HepG2 (cell line): ENCODE measurements around the gene SORBS2. TPM values are rescaled to one million over a fixed set of nuclear protein-coding genes. Genes with fewer than 3 reads are reported as not detected.

Experiments
- ATAC-seq: fragments of 200-7000 bp; cut with Tn5 transposase; 3 replicates; pipeline ENCODE4 v1.9.1; 2020; ENCODE audit warnings: mild to moderate bottlenecking, moderate library complexity
- BruUV-seq: library from RNA; stranded (reverse); fragments of 400-500 nt; replicated peaks from 2 replicates; lab custom pipeline; 2021; lab: Mats Ljungman, UMichigan
- CTCF ChIA-PET: fragments of 300-600 bp; formaldehyde crosslinking; extraction: SDS; loops from one replicate; lab custom pipeline; 2021; ENCODE audit warnings: low total read pairs, inconsistent platforms, low intra/inter-chr PET ratio; lab: Yijun Ruan, JAX
- POLR2A ChIA-PET: fragments of 350-600 bp; sonication (Branson Sonifier 250); formaldehyde crosslinking; loops from one replicate; lab custom pipeline; 2020; ENCODE audit warnings: antibody characterized with exemption, inconsistent platforms; lab: Yijun Ruan, JAX
- DNase-seq: peaks from one replicate; pipeline ENCODE4 v3.0.0-alpha.2; 2015; ENCODE audit warnings: low spot score
- FAIRE-seq: peaks from 3 replicates; lab custom pipeline; 2011; peaks lifted over from hg19 to GRCh38; lab: Jason Lieb, UNC
- H2AFZ ChIP-seq: one replicate; pipeline ENCODE4 v1.6.1; 2011; ENCODE audit warnings: low read length, inconsistent platforms
- H3K27ac ChIP-seq: fragments of 300-600 bp; 3 replicates; pipeline ENCODE4 v1.8.0; 2011; ENCODE audit warnings: mixed run types, mild to moderate bottlenecking, mixed read lengths, low read length, inconsistent platforms; ENCODE audit not compliant: insufficient read depth; ENCODE audit errors: extremely low read length
- H3K27me3 ChIP-seq, 2 experiments: fragments of 200-600 bp in 1 of 2; 2 replicates in 1 of 2; 3 replicates in 1 of 2; pipeline versions ENCODE4 v1.6.0 to v1.8.0; 2011; ENCODE audit warnings: low read length in 2 of 2, mild to moderate bottlenecking in 2 of 2, moderate library complexity in 2 of 2, inconsistent platforms in 1 of 2; ENCODE audit not compliant: insufficient read depth in 2 of 2, control insufficient read depth in 1 of 2
- H3K36me3 ChIP-seq, 2 experiments: fragments of 200-600 bp in 1 of 2; replicated peaks in 1 of 2; 2 replicates in 1 of 2; 3 replicates in 1 of 2; pipeline versions ENCODE4 v1.5.1 to v1.8.0; 2011; ENCODE audit warnings: low read length in 2 of 2, inconsistent platforms in 1 of 2; ENCODE audit not compliant: insufficient read depth in 2 of 2, control insufficient read depth in 1 of 2
- H3K4me1 ChIP-seq: 2 replicates; pipeline ENCODE4 v1.5.1; 2012; ENCODE audit warnings: low read length, inconsistent platforms; ENCODE audit not compliant: insufficient read depth
- H3K4me2 ChIP-seq: 2 replicates; pipeline ENCODE4 v1.6.0; 2011; ENCODE audit warnings: low read depth, low read length, inconsistent platforms
- H3K4me3 ChIP-seq, 3 experiments: fragments of 200-600 bp in 1 of 3; sonication (generic), shearing (Covaris generic) in 1 of 3; replicated peaks in 1 of 3; 2 replicates each; pipeline ENCODE4 v1.5.1; 2011 to 2016; ENCODE audit warnings: low read length in 3 of 3, inconsistent platforms in 2 of 3, low read depth in 2 of 3, mild to moderate bottlenecking in 2 of 3, control low read depth in 1 of 3, mixed read lengths in 1 of 3; ENCODE audit not compliant: insufficient read depth in 1 of 3
- H3K79me2 ChIP-seq: one replicate; pipeline ENCODE4 v1.6.1; 2011; ENCODE audit warnings: low read length, inconsistent platforms; ENCODE audit not compliant: insufficient read depth
- H3K9ac ChIP-seq: 2 replicates; pipeline ENCODE4 v1.6.0; 2011; ENCODE audit warnings: mild to moderate bottlenecking, low read depth, low read length, inconsistent platforms; ENCODE audit not compliant: insufficient read depth
- H3K9me3 ChIP-seq: 2 replicates; pipeline ENCODE4 v1.5.1; 2012; ENCODE audit warnings: mild to moderate bottlenecking, low read length
- H4K20me1 ChIP-seq: 2 replicates; pipeline ENCODE4 v1.6.0; 2011; ENCODE audit warnings: inconsistent platforms, mild to moderate bottlenecking, low read length, moderate library complexity; ENCODE audit not compliant: insufficient read depth
- DNMT3B ChIP-seq: conservative IDR thresholded peaks from 2 replicates; pipeline ENCODE4 v1.6.1; 2016; ENCODE audit warnings: missing biosample characterization, control low read depth
- DR1 ChIP-seq: sonication (generic); formaldehyde crosslinking; IDR thresholded peaks from 2 replicates; pipeline ENCODE4 v1.8.0; 2021; ENCODE audit warnings: mild to moderate bottlenecking, missing genetic modification reagents, inconsistent platforms
- HDAC6 ChIP-seq: fragments of 200-600 bp; sonication (generic); IDR thresholded peaks from 2 replicates; pipeline ENCODE4 v1.7.0; 2017; ENCODE audit warnings: mild to moderate bottlenecking, antibody characterized with exemption, low read length, low read depth
- MAZ ChIP-seq, 2 experiments: sonication (generic) in 1 of 2; formaldehyde crosslinking in 1 of 2; IDR thresholded peaks; 2 replicates each; pipeline versions ENCODE4 v1.5.0 to v1.6.1; 2012 to 2020; ENCODE audit warnings: low read depth in 2 of 2, mild to moderate bottlenecking in 2 of 2, borderline replicate concordance in 1 of 2, improper control_type of control experiment in 1 of 2, low read length in 1 of 2, missing genetic modification reagents in 1 of 2, moderate library complexity in 1 of 2
- SRSF4 ChIP-seq: fragments of 200-400 bp; formaldehyde crosslinking; IDR thresholded peaks from one replicate; pipeline ENCODE4 v1.6.1; 2018; ENCODE audit warnings: mild to moderate bottlenecking, low read depth, low read length, moderate library complexity; ENCODE audit not compliant: poor library complexity, severe bottlenecking
- ZNF775 ChIP-seq: sonication (generic); formaldehyde crosslinking; IDR thresholded peaks from 2 replicates; pipeline ENCODE4 v1.4.0; 2020; ENCODE audit warnings: missing genetic modification reagents, mild to moderate bottlenecking, moderate library complexity, borderline replicate concordance
- WGBS: methylation state at CpG from one replicate; pipeline ENCODE4 v1.1.6; 2017; ENCODE audit warnings: low lambda C conversion rate; 5-methylcytosine and 5-hydroxymethylcytosine counted together
- in situ Hi-C: cut with HindIII; loops from 2 replicates; pipeline ENCODE4 v1.10.0; 2017; ENCODE audit warnings: low pct_unique_long_range_greater_than_20kb; ENCODE audit not compliant: extremely low pct_ligation_motif_present
- intact Hi-C: fragments of 100-400 bp; cut with micrococcal nuclease; formaldehyde crosslinking; loops from one replicate; pipeline ENCODE4 v1.10.0; 2022; ENCODE audit not compliant: unreplicated experiment
- polyA plus RNA-seq, 8 experiments: library from polyadenylated mRNA; depleted of rRNA in 3 of 8; stranded (reverse) in 7 of 8; unstranded in 1 of 8; fragments of >200 nt; fragmentation: Illumina TruSeq in 4 of 8; extraction: Trizol in 4 of 8; gene quantifications; 2 replicates each; pipeline versions ENCODE4 v1.2.1 to v1.2.3, GENCODE V29; 2011 to 2016; ENCODE audit warnings: low read depth in 4 of 8, missing spikeins in 1 of 8, mixed read lengths in 1 of 8; ENCODE audit not compliant: insufficient read depth in 1 of 8
- total RNA-seq, 5 experiments: library from RNA; depleted of rRNA; stranded (reverse); fragments of >200 nt; fragmentation: Illumina TruSeq; extraction: Trizol; gene quantifications; 2 replicates each; pipeline ENCODE4 v1.2.3, GENCODE V29; 2016; ENCODE audit warnings: low read depth in 1 of 5
- TF ChIP-seq, protein P1 (sequence below): sonication (generic); formaldehyde crosslinking; IDR thresholded peaks from 2 replicates; pipeline ENCODE4 v1.4.0; 2020; ENCODE audit warnings: missing genetic modification reagents, borderline replicate concordance
- TF ChIP-seq, protein P2 (sequence below): sonication (generic); formaldehyde crosslinking; IDR thresholded peaks from 2 replicates; pipeline ENCODE4 v1.4.0; 2020; ENCODE audit warnings: missing genetic modification reagents
- TF ChIP-seq, protein P3 (sequence below): sonication (generic); formaldehyde crosslinking; IDR thresholded peaks from 2 replicates; pipeline ENCODE4 v1.8.1; 2022; ENCODE audit warnings: low read depth, mild to moderate bottlenecking, missing genetic modification reagents
- TF ChIP-seq, protein P4 (sequence below): sonication (generic); formaldehyde crosslinking; IDR thresholded peaks from 2 replicates; pipeline ENCODE4 v1.5.1; 2020; ENCODE audit warnings: mild to moderate bottlenecking, missing genetic modification reagents, borderline replicate concordance
- TF ChIP-seq, protein P5 (sequence below): sonication (generic); formaldehyde crosslinking; IDR thresholded peaks from 2 replicates; pipeline ENCODE4 v1.8.0; 2022; ENCODE audit warnings: missing genetic modification reagents, mild to moderate bottlenecking, borderline replicate concordance

SORBS2 gene
- total and polyA plus RNA-seq, 2 of the 13 experiments (the other 11 are each of a cell fraction or from before 2014, with no cell fraction given) = 25.0 to 80.5 TPM

DNA sequence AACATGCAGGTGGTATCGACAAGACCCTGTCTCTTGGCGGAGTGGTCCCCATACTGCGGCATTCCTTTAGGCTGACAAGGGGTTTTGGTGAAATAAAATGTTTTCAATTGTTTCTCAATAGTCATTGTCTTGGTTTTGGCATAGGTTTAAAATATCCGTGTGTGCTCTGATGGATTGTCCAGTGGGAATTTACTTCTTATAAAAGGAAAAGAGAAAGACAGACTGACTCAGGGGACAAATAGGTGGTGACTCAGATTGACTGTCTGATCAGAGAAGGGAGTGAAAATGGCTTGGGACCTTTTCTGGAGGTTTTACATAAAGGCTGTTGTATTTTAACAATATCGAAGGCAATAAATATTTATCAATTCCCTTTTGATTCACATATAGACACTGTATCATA, 129.8 kb downstream of the SORBS2 start (continued):
- TF ChIP-seq, protein P1, sequence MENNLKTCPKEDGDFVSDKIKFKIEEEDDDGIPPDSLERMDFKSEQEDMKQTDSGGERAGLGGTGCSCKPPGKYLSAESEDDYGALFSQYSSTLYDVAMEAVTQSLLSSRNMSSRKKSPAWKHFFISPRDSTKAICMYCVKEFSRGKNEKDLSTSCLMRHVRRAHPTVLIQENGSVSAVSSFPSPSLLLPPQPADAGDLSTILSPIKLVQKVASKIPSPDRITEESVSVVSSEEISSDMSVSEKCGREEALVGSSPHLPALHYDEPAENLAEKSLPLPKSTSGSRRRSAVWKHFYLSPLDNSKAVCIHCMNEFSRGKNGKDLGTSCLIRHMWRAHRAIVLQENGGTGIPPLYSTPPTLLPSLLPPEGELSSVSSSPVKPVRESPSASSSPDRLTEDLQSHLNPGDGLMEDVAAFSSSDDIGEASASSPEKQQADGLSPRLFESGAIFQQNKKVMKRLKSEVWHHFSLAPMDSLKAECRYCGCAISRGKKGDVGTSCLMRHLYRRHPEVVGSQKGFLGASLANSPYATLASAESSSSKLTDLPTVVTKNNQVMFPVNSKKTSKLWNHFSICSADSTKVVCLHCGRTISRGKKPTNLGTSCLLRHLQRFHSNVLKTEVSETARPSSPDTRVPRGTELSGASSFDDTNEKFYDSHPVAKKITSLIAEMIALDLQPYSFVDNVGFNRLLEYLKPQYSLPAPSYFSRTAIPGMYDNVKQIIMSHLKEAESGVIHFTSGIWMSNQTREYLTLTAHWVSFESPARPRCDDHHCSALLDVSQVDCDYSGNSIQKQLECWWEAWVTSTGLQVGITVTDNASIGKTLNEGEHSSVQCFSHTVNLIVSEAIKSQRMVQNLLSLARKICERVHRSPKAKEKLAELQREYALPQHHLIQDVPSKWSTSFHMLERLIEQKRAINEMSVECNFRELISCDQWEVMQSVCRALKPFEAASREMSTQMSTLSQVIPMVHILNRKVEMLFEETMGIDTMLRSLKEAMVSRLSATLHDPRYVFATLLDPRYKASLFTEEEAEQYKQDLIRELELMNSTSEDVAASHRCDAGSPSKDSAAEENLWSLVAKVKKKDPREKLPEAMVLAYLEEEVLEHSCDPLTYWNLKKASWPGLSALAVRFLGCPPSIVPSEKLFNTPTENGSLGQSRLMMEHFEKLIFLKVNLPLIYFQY (CRISPR knock-in tag) = no peak
- TF ChIP-seq MAZ (IDR thresholded peaks at IDR 0.05; ENCODE audit: borderline replicate concordance, low read depth, low read length) = no peak
- no peak for TF ChIP-seq MAZ (CRISPR knock-in tag; IDR thresholded peaks at IDR 0.05; ENCODE audit: low read depth)
- TF ChIP-seq ZNF775 (CRISPR knock-in tag) = no peak
- TF ChIP-seq, protein P2, sequence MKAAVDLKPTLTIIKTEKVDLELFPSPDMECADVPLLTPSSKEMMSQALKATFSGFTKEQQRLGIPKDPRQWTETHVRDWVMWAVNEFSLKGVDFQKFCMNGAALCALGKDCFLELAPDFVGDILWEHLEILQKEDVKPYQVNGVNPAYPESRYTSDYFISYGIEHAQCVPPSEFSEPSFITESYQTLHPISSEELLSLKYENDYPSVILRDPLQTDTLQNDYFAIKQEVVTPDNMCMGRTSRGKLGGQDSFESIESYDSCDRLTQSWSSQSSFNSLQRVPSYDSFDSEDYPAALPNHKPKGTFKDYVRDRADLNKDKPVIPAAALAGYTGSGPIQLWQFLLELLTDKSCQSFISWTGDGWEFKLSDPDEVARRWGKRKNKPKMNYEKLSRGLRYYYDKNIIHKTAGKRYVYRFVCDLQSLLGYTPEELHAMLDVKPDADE (CRISPR knock-in tag) = no peak

DNA sequence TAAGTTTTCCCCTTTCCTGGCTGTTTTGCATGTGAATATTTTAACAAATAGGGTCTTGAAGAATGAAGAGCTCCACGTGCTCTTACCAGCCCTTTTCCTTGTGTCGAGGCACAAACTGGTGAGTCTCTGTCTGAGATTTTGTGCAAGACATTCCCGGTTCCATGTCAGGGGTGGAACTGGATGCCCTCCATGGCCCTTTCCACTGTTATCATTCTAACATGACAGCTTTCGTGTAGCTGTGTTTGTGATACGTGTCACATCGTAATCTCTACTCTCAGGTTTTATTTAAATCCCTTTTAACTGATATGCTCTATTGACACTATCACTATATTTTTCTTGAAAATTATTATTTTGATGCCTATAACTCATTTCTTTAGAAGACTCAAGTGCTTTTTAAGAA, 130.4 kb downstream of the SORBS2 start:
- Histone ChIP-seq H3K27ac (no peak overlapping the region), H2AFZ (no peak overlapping the region), H3K4me3 (no peak overlapping the region), H3K4me2 (no peak overlapping the region), H3K79me2 (no peaks in the 10 kb centered on the region), H4K20me1 (no peaks in the 10 kb centered on the region), H3K9me3 (no peaks in the 10 kb centered on the region), H3K9ac (no peak overlapping the region), H3K27me3 (no peaks in the 10 kb centered on the region), H3K36me3 (peaks cover 5 to 17% of the 10 kb centered on the region in 2 experiments; a peak in 4 of 5 replicates), H3K4me1 (no peaks in the 10 kb centered on the region)
- intact Hi-C loops = no loop called here
- in situ Hi-C loops = no loop called here
- CTCF ChIA-PET = no interaction called here
- 96% methylated on average over 6 of the region's 6 CpGs for WGBS
- ATAC-seq (no peak), DNase-seq (no peak), FAIRE-seq (no peak)
- no TSS peak for BruUV-seq
- POLR2A ChIA-PET = no interaction called here
- TF ChIP-seq, protein P3, sequence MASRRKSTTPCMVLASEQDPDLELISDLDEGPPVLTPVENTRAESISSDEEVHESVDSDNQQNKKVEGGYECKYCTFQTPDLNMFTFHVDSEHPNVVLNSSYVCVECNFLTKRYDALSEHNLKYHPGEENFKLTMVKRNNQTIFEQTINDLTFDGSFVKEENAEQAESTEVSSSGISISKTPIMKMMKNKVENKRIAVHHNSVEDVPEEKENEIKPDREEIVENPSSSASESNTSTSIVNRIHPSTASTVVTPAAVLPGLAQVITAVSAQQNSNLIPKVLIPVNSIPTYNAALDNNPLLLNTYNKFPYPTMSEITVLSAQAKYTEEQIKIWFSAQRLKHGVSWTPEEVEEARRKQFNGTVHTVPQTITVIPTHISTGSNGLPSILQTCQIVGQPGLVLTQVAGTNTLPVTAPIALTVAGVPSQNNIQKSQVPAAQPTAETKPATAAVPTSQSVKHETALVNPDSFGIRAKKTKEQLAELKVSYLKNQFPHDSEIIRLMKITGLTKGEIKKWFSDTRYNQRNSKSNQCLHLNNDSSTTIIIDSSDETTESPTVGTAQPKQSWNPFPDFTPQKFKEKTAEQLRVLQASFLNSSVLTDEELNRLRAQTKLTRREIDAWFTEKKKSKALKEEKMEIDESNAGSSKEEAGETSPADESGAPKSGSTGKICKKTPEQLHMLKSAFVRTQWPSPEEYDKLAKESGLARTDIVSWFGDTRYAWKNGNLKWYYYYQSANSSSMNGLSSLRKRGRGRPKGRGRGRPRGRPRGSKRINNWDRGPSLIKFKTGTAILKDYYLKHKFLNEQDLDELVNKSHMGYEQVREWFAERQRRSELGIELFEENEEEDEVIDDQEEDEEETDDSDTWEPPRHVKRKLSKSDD (CRISPR knock-in tag) = no peak
- no peak for TF ChIP-seq HDAC6
- no peak for TF ChIP-seq DNMT3B (CRISPR knock-in tag)
- no peak for TF ChIP-seq SRSF4
- TF ChIP-seq, protein P4, sequence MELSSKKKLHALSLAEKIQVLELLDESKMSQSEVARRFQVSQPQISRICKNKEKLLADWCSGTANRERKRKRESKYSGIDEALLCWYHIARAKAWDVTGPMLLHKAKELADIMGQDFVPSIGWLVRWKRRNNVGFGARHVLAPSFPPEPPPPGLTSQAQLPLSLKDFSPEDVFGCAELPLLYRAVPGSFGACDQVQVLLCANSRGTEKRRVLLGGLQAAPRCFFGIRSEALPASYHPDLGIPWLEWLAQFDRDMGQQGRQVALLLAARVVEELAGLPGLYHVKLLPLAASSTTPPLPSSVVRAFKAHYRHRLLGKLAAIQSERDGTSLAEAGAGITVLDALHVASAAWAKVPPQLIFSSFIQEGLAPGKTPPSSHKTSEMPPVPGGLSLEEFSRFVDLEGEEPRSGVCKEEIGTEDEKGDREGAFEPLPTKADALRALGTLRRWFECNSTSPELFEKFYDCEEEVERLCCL (CRISPR knock-in tag) = no peak
- TF ChIP-seq, protein P5, sequence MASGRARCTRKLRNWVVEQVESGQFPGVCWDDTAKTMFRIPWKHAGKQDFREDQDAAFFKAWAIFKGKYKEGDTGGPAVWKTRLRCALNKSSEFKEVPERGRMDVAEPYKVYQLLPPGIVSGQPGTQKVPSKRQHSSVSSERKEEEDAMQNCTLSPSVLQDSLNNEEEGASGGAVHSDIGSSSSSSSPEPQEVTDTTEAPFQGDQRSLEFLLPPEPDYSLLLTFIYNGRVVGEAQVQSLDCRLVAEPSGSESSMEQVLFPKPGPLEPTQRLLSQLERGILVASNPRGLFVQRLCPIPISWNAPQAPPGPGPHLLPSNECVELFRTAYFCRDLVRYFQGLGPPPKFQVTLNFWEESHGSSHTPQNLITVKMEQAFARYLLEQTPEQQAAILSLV (CRISPR knock-in tag) = no peak
- TF ChIP-seq DR1 (CRISPR knock-in tag) = no peak
